ENCODE data around the gene SLC6A8.

SLC6A8 gene

DNA sequence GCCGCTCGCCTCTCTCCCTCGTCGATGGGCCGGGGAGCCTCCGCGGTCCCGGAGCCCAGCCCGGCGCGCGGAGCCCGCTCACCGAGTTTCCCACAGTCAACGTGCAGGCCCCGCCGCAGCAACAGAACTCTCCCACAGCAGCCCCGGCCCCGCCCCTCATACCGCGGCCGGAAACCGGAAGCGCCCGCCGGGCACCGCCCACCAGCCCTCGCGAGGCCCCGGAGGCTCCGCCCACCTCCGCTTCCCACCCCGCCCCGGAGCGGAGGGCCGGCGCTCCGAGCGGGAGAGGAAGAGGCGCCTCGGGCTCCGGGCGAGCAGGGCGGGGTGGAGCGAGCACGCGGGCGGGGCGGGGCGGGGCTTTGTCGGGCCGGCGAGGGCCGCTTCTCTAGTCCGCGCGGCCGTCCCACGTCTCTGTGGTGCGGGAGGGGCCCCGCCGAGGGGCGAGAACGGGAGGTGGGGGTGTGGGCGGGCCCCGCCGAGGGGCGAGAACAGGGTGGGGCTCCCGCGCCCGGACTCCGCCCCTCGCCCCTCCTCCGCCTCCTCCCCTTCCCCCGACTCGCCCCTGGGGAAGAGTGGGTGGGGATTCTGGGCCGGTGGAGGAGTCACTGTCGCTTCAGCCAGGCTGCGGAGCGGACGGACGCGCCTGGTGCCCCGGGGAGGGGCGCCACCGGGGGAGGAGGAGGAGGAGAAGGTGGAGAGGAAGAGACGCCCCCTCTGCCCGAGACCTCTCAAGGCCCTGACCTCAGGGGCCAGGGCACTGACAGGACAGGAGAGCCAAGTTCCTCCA lies 36.7 kb downstream of the SLC6A8 start, which contains the start of the genes ABCD1 and BCAP31:
Gene ABCD1 (plus strand): TSS at position 605 of the 787 bp plus-strand sequence. CDS start 411 bp downstream, outside the sequence.
Gene BCAP31 (minus strand): TSS at position 136 of the 787 bp plus-strand sequence. CDS start 1,143 bp downstream, outside the sequence.
- H3K27me3 ChIP-seq (ENCODE audit: low read depth, low read length), result no peaks in the 10 kb centered on the region
- no peak for TF ChIP-seq CTCF (IDR thresholded peaks at IDR 0.05; ENCODE audit: low read depth, low read length)
- no peak for TF ChIP-seq EZH2phosphoT487 (IDR thresholded peaks at IDR 0.05; ENCODE audit: low read depth)
- H3K79me2 ChIP-seq (ENCODE audit: low read length), result peaks cover 55% of the 10 kb centered on the region
- H3K4me3 ChIP-seq (ENCODE audit: low read length), result peak within 1 kb of the TSS; percentile 98
- H3K4me2 ChIP-seq (ENCODE audit: low read length), result peak within 1 kb of the TSS; percentile 98
- H3K36me3 ChIP-seq (replicated peaks; ENCODE audit: low read depth, low read length), result peaks cover 28% of the 10 kb centered on the region
- H4K20me1 ChIP-seq (ENCODE audit: insufficient read depth, low read length), result peaks cover 13% of the 10 kb centered on the region
- H3K9me3 ChIP-seq (ENCODE audit: insufficient read depth, low read length), result no peaks in the 10 kb centered on the region
- no peak within 1 kb of the TSS; the same call in 1 of the 2 replicates for H2AFZ ChIP-seq (ENCODE audit: low read depth, low read length)
- peak within 1 kb of the TSS; percentile 88 for H3K9ac ChIP-seq (ENCODE audit: low read length)
- H3K4me1 ChIP-seq (ENCODE audit: low read length), result peaks cover 40% of the 10 kb centered on the region
- H3K27ac ChIP-seq (ENCODE audit: low read length), result peak within 1 kb of the TSS; percentile 79

DNA sequence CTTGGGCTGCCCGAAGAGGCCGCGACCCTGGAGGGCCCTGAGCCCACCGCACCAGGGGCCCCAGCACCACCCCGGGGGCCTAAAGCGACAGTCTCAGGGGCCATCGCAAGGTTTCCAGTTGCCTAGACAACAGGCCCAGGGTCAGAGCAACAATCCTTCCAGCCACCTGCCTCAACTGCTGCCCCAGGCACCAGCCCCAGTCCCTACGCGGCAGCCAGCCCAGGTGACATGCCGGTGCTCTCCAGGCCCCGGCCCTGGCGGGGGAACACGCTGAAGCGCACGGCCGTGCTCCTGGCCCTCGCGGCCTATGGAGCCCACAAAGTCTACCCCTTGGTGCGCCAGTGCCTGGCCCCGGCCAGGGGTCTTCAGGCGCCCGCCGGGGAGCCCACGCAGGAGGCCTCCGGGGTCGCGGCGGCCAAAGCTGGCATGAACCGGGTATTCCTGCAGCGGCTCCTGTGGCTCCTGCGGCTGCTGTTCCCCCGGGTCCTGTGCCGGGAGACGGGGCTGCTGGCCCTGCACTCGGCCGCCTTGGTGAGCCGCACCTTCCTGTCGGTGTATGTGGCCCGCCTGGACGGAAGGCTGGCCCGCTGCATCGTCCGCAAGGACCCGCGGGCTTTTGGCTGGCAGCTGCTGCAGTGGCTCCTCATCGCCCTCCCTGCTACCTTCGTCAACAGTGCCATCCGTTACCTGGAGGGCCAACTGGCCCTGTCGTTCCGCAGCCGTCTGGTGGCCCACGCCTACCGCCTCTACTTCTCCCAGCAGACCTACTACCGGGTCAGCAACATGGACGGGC lies 37.5 kb downstream of the SLC6A8 start:
- peak overlapping the region; percentile 88 for H3K9ac ChIP-seq (ENCODE audit: low read length)
- H2AFZ ChIP-seq (ENCODE audit: low read depth, low read length), result no peak overlapping the region
- peaks cover 40% of the 10 kb centered on the region for H3K4me1 ChIP-seq (ENCODE audit: low read length)
- TF ChIP-seq CTCF (IDR thresholded peaks at IDR 0.05; ENCODE audit: low read depth, low read length) (no peak), EZH2phosphoT487 (IDR thresholded peaks at IDR 0.05; ENCODE audit: low read depth) (no peak)
- H3K9me3 ChIP-seq (ENCODE audit: insufficient read depth, low read length), result no peaks in the 10 kb centered on the region
- peak overlapping the region; percentile 79 for H3K27ac ChIP-seq (ENCODE audit: low read length)
- peak overlapping the region; percentile 98 for H3K4me3 ChIP-seq (ENCODE audit: low read length)
- peaks cover 25% of the 10 kb centered on the region for H3K36me3 ChIP-seq (replicated peaks; ENCODE audit: low read depth, low read length)
- H3K4me2 ChIP-seq (ENCODE audit: low read length), result peak overlapping the region; percentile 97
- peaks cover 13% of the 10 kb centered on the region for H4K20me1 ChIP-seq (ENCODE audit: insufficient read depth, low read length)
- no peaks in the 10 kb centered on the region for H3K27me3 ChIP-seq (ENCODE audit: low read depth, low read length)
- peaks cover 55% of the 10 kb centered on the region for H3K79me2 ChIP-seq (ENCODE audit: low read length)

DNA sequence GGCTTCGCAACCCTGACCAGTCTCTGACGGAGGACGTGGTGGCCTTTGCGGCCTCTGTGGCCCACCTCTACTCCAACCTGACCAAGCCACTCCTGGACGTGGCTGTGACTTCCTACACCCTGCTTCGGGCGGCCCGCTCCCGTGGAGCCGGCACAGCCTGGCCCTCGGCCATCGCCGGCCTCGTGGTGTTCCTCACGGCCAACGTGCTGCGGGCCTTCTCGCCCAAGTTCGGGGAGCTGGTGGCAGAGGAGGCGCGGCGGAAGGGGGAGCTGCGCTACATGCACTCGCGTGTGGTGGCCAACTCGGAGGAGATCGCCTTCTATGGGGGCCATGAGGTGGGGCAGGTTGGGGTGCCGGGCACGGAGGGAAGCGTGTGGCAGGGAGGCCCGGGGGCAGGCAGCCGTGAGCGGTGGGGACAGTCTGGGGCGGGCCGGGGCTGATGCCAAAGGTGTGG lies 38.1 kb downstream of the SLC6A8 start:
- peaks cover 53% of the 10 kb centered on the region for H3K79me2 ChIP-seq (ENCODE audit: low read length)
- no peaks in the 10 kb centered on the region for H3K9me3 ChIP-seq (ENCODE audit: insufficient read depth, low read length)
- TF ChIP-seq EZH2phosphoT487 (IDR thresholded peaks at IDR 0.05; ENCODE audit: low read depth) (no peak), CTCF (IDR thresholded peaks at IDR 0.05; ENCODE audit: low read depth, low read length) (no peak)
- H3K36me3 ChIP-seq (replicated peaks; ENCODE audit: low read depth, low read length), result peaks cover 22% of the 10 kb centered on the region
- H4K20me1 ChIP-seq (ENCODE audit: insufficient read depth, low read length), result peaks cover 13% of the 10 kb centered on the region
- H3K4me1 ChIP-seq (ENCODE audit: low read length), result peaks cover 40% of the 10 kb centered on the region
- peak overlapping the region; percentile 98 for H3K4me3 ChIP-seq (ENCODE audit: low read length)
- H2AFZ ChIP-seq (ENCODE audit: low read depth, low read length), result no peak overlapping the region
- no peaks in the 10 kb centered on the region for H3K27me3 ChIP-seq (ENCODE audit: low read depth, low read length)
- peak overlapping the region; percentile 86; the same call in 1 of the 2 replicates for H3K27ac ChIP-seq (ENCODE audit: low read length)
- peak overlapping the region; percentile 81 for H3K9ac ChIP-seq (ENCODE audit: low read length)
- peak overlapping the region; percentile 97 for H3K4me2 ChIP-seq (ENCODE audit: low read length)

All from OCI-LY3 (cell line).